Measurements from ENCODE around the gene TOR2A.

DNA sequence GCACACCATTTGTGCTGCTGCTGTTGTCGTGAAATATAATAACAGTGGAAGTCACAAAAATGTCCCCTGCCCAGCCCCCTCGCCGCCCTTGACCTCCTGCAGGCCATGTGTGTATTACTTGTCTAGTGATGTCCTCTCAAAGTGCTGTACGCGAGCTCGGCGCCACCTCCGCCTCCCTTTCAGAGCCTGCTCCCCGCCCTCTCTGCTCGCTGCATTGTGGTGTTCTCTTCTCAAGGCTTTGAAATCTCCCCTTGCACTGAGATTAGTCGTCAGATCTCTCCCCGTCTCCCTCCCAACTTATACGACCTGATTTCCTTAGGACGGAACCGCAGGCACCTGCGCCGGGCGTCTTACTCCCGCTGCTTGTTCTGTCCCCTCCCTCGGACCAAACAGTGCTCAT, 43.0 kb downstream of the TOR2A start:
- TF ChIP-seq POLR2AphosphoS5 (IDR thresholded peaks at IDR 0.05; ENCODE audit: low read depth, low read length) (no peak), POLR2A (IDR thresholded peaks at IDR 0.05; ENCODE audit: low read depth, low read length) (no peak), TAF1 (IDR thresholded peaks at IDR 0.05; ENCODE audit: borderline replicate concordance, low read depth, low read length) (no peak)

Measured in GM12892 (cell line).